T1000 (cell line): ENCODE results near the gene NANOGP8.

Experiments
- DNase-seq: peaks from one replicate; lab custom pipeline; 2025; ENCODE audit warnings: mixed read lengths; lab: John Stamatoyannopoulos, UW

NANOGP8 gene

DNA sequence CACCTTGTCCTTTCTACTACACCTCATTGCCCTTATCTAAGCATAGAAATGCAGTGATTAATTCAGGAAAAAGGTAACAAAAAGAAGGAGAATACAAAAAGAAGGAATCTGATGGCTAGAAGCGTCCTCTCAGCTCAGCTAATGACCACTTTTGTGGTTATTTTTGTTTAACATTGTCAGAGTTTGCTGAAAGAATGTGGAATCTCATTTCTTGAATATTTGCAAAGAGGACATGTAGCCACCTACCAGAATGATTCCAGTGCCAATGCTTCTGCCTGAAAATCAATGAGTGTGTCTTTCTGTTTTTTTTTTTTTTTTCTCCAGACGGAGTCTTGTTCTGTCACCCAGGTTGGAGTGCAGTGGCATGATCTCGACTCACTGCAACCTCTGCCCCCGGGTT, 24.5 kb downstream of the NANOGP8 start:
- DNase-seq: no peak

DNA sequence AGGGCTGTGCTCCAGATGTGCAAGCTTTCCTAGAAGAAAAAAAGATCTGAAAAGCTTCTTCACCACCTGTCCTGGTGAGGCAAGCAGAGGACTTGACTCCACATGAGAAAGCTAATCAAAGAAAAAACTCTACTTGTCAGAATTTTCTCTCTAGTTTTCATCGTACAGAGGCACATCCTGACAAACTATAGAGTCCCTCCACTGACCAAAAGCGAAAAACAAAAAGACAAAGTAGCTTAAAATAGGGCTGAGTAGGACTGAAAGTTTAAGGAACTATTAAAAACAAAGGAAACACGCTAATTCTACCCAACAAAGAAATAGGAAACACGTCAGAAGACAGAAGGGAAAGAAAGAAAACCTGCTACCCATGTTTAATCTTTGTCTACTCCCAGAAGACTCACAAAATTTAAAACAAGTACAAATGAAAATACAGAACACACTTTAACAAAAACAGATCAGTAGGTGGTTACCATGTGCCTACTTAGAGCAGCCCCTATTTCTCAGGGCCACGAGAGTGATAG, 26.5 kb downstream of the NANOGP8 start:
- DNase-seq: no peak

DNA sequence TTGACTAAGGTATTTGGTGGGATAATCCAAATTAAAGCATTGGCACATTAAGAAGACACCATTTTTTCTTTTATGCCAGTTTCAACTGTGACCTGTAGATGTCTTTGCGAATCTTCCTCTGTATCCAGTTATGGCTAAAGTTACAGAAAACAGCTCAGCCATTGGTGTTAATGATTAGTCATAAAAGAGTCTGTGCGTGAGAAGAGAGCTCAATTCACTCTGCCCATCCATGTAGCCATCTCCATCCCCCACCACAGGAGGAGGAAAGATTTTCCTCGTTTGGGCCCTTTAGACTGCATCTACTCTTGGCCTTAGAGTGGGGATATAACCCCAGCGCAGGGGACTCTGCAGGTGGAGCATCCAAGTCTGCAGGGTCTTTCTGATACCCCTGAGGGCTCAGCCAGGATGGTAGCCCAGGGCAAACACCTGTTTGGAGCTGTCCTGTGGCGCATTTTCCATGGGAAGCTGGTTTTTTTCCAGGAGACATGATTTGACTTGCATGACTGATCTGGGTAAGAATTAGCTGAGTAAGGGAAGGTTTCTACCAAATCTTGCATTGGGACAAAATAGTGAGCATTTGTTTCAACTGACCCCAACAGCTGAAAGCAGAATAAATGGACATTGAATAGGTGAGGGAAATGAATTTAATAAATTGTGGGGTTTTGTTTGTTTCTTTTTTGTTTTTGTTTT, 29.5 kb downstream of the NANOGP8 start:
- DNase-seq: no peak

DNA sequence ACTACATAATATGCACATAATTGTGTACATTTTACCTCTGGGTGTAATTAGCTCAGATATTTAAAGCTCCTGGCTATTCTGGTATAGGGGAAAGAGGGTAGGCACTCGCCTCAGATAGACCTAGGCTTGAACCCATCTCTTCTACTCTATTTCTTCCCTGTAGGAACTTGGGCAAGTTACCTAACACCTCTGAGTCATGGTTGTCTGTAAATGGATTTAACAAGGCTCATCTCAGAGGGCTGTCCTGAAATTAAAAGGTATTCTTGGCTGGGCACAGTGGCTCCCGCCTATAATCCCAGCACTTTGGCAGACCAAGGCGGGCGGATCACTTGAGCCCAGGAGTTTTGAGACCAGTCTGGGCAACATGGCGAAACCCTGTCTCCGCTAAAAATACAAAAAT, 30.7 kb downstream of the NANOGP8 start:
- DNase-seq: no peak

DNA sequence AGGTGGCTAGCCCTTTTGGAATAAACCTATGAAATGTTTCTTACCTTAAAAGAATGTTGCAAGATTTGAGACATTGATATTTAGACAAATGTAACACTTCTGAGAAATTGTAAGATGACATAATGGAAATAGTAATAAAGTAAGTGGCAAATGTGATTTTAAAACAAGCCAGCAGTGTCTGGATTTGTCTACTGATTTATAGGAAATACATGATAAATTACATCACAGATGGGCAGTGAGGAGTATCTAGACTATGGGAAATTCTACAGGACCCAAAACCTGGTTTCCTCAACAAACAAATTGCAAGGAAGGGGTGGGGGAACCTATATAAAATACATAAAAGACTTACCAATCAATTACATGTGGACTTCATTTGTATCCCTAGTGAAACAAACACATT, 37.1 kb downstream of the NANOGP8 start:
- no peak for DNase-seq

DNA sequence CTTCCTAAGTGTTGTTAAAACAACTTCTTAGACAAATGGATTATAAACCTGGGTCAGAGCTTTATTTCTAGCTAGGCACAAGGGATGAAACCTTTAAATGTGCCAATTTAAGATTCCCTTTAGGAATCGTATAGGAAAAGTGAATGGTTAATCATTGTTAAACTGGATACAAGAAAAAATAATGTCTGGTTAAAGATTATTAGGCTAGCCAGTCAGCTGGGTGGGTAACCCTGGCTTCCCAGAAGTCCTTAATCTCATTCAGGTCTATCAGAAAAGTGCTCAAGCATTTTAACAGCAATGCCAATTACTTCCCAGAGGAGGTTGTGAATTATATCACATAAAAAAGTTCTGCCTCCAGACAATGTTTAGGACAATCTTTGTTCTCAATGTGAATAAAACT, 37.6 kb downstream of the NANOGP8 start:
- no peak for DNase-seq

DNA sequence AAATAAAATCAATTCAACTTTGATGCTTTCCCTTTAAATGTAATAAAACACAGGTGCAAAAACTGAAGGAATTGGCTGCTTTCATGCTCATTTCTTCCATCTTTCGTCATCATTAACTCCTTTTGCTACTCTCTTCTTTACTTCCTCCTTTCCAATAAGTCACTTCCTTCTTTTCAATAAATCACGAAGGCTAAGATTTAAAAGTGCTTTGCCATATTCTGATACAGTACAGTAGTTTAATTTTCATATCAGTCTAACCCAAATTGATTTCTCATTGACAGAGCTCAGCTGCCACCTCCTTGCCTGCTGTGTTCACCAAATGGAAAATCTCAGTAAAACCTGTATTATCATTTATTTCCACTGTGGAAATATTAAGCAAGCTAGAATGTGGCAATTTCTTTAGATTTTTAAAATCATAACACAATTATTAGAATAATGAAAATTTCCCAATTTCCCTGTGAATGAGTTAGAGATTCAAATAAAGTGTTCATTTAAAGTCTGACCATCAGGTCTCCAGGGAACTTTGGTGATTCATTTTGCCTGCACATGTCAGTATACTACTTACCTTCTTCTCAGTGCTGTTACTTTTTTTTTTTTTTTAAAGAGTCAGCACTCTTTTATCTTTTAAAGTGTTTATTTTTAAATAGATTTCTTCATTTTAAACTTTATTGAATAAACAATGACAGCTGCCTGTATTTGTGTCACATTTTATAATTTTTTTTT, 41.6 kb downstream of the NANOGP8 start:
- no peak for DNase-seq

DNA sequence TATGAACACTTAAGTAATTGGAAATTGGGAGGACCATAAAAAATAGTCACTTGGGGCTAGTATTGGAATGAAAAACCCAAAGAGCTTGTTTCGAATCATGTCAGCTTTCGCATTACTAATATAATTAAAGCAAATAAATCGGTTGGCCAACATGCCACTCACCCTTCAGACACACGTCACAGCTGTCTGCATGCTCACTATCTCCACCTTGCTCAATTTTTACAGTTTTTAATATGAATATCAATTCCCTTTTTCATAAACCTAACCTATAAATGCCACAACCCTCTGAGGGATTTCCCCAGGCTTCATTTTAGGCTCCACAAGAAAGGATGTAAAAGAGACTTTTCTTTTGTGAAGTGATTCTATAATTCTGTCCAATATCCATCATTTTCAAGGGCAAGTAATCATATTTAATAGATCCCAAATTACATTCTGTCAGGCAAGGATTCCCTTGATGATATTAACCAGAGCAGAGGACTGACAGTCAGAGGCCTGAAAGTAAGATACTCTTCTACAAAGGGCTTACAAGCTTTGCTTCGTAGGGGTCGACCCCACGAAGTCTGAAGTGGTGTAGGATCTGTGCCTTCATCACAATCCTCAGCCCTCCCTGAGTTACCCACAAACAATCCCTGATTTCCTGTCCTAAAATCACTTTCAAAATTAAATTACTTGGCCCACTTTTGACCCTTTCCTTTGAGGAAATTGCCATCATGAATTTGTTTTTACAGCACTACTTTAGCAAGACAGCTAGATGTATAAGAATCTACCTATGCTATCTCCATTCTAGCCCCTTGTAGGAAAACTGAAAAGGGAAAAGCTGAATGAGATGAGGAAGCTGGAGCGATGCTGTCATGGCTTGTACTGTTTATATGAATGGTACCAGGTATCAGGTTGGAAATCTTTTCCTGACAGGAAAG, 44.5 kb downstream of the NANOGP8 start:
- no peak for DNase-seq

DNA sequence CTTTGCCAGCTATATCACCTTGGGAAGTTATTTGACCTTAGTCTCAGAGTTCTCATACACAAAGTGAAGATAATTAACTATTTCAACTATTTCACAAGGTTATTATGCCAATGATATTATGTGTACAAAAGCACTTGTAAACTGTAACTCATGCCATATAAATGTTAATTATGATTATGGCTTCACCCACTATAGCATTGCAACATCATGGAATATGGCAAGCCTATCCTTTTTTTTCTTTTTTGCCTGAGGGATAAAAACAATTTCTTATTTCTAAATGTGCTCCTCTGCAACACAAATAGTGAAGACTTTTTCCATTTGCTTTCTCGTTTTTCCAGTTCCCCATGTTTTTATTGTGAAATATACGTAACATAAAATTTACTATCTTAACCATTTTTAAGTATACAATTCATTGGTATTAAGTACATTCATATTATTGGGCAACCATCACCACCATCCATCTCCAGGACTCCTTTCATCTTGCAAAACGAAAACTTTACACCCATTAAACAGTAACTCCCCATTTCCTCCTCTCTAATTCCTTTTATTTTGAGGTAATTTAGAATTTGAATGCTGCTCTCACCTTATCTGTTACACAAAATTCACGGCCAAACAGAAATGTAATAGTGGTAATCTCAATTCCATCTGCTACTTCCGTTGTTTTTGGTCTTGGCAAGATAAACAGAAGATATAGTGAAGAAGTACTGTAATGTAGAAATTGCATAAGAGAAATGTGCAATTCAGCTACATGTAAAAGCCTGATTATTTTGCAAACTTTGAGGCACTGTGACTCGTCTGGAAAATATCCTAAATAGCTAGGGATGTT, 46.3 kb downstream of the NANOGP8 start:
- no peak for DNase-seq
